Neuronal stem cell (in vitro differentiated cells): ENCODE results near the gene GRIK4.

Source experiments
- DNase-seq: peaks from one replicate; pipeline ENCODE4 v3.0.0-alpha.2; 2013; ENCODE audit warnings: low spot score
- H2AFZ ChIP-seq: one replicate; pipeline ENCODE4 v1.6.1; 2013; ENCODE audit warnings: mild to moderate bottlenecking, low read length, inconsistent platforms
- H2AK5ac ChIP-seq: 2 replicates; pipeline ENCODE4 v1.6.1; 2013; ENCODE audit warnings: low read depth, mild to moderate bottlenecking, inconsistent platforms, low read length, moderate library complexity, mixed read lengths
- H2BK120ac ChIP-seq: 2 replicates; pipeline ENCODE4 v1.6.1; 2013; ENCODE audit warnings: low read depth, mild to moderate bottlenecking, inconsistent platforms, low read length, moderate library complexity, mixed read lengths
- H2BK12ac ChIP-seq: one replicate; pipeline ENCODE4 v1.6.1; 2013; ENCODE audit warnings: low read length, inconsistent platforms
- H2BK15ac ChIP-seq: 2 replicates; pipeline ENCODE4 v1.6.1; 2013; ENCODE audit warnings: mild to moderate bottlenecking, low read length, inconsistent platforms, mixed read lengths
- H2BK5ac ChIP-seq: one replicate; pipeline ENCODE4 v1.6.1; 2013; ENCODE audit warnings: inconsistent platforms, mild to moderate bottlenecking, low read length, moderate library complexity
- H3K14ac ChIP-seq: one replicate; pipeline ENCODE4 v1.6.1; 2013; ENCODE audit warnings: low read length, inconsistent platforms
- H3K18ac ChIP-seq: 2 replicates; pipeline ENCODE4 v1.6.1; 2013; ENCODE audit warnings: low read length, inconsistent platforms
- H3K23ac ChIP-seq: 2 replicates; pipeline ENCODE4 v1.6.1; 2013; ENCODE audit warnings: low read depth, mild to moderate bottlenecking, mixed read lengths, low read length, inconsistent platforms; ENCODE audit not compliant: poor library complexity
- H3K27ac ChIP-seq: replicated peaks from 3 replicates; pipeline ENCODE4 v1.5.1; 2013; ENCODE audit warnings: low read length, inconsistent platforms
- H3K27me3 ChIP-seq, 3 experiments: 2 replicates each; pipeline ENCODE4 v1.6.1; 2013; ENCODE audit warnings: low read length in 3 of 3, mild to moderate bottlenecking in 2 of 3, inconsistent platforms in 1 of 3, low read depth in 1 of 3, mixed read lengths in 1 of 3, moderate library complexity in 1 of 3; ENCODE audit not compliant: control insufficient read depth in 3 of 3, insufficient read depth in 3 of 3
- H3K36me3 ChIP-seq, 2 donors: replicated peaks in 1 of 2; 2 replicates each; pipeline ENCODE4 v1.6.1; 2013; ENCODE audit warnings: low read length in 2 of 2; ENCODE audit not compliant: control insufficient read depth in 2 of 2, insufficient read depth in 2 of 2
- H3K4ac ChIP-seq: 2 replicates; pipeline ENCODE4 v1.6.1; 2013; ENCODE audit warnings: inconsistent platforms, mild to moderate bottlenecking, low read length, moderate library complexity
- H3K4me1 ChIP-seq, 2 donors: 1 replicate in 1 of 2; 2 replicates in 1 of 2; pipeline ENCODE4 v1.6.1; 2013; ENCODE audit warnings: low read length in 2 of 2, low read depth in 1 of 2; ENCODE audit not compliant: control insufficient read depth in 2 of 2, insufficient read depth in 1 of 2
- H3K4me2 ChIP-seq: one replicate; pipeline ENCODE4 v1.6.1; 2013; ENCODE audit warnings: mild to moderate bottlenecking, low read length, inconsistent platforms; ENCODE audit not compliant: insufficient read depth, poor library complexity, severe bottlenecking
- H3K4me3 ChIP-seq, 2 donors: 2 replicates each; pipeline ENCODE4 v1.5.1; 2013; ENCODE audit warnings: low read length in 2 of 2, mild to moderate bottlenecking in 2 of 2, inconsistent platforms in 1 of 2, moderate library complexity in 1 of 2
- H3K79me1 ChIP-seq: one replicate; pipeline ENCODE4 v1.6.1; 2013; ENCODE audit warnings: low read depth, mild to moderate bottlenecking, inconsistent platforms, low read length, moderate library complexity
- H3K9ac ChIP-seq: one replicate; pipeline ENCODE4 v1.6.1; 2013; ENCODE audit warnings: mild to moderate bottlenecking, low read depth, low read length, inconsistent platforms; ENCODE audit not compliant: poor library complexity
- H3K9me3 ChIP-seq, 2 donors: replicated peaks in 1 of 2; 2 replicates each; pipeline versions ENCODE3 to v1.6.1; 2013; ENCODE audit warnings: low read length in 2 of 2, mild to moderate bottlenecking in 2 of 2, inconsistent platforms in 1 of 2, low read depth in 1 of 2, mixed read lengths in 1 of 2, moderate library complexity in 1 of 2; ENCODE audit not compliant: control insufficient read depth in 2 of 2, insufficient read depth in 1 of 2
- H4K8ac ChIP-seq: one replicate; pipeline ENCODE4 v1.6.1; 2013; ENCODE audit warnings: low read depth, mild to moderate bottlenecking, inconsistent platforms, low read length, moderate library complexity
- H4K91ac ChIP-seq: one replicate; pipeline ENCODE4 v1.6.1; 2013; ENCODE audit warnings: low read length, low read depth, mild to moderate bottlenecking, inconsistent platforms; ENCODE audit not compliant: poor library complexity
- whole genome bisulfite sequencing, 2 donors: extraction: QIAGEN DNeasy Blood & Tissue Kit; methylation state at CpG; one replicate each; pipeline ENCODE4 v1.1.7; 2013; ENCODE audit warnings: missing lambda C conversion rate in 2 of 2, mixed read lengths in 1 of 2; ENCODE audit not compliant: insufficient read length in 2 of 2, insufficient replicate concordance in 1 of 2; ENCODE audit errors: extremely low coverage in 2 of 2; 5-methylcytosine and 5-hydroxymethylcytosine counted together

GRIK4 gene

DNA sequence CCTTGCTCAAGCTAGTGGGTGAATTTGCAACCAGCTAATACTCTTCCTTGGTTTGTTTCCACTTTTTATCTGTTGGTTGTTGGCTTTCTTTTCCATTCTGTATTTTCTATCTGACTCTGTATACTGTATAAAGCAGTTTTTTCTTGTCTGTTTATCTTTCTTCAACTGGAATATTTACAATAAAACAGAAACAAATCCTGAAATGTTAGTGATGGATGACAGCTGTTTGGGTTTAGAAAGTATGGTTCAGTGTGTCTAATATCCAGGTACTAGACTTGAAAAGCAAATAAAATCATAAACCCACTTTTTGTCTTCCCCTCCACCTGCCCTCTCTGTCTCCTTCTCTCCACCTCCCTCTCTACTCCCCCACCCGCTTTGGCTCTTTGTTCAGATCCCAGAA is 477.1 kb downstream of the GRIK4 start:
- H2BK15ac ChIP-seq = no peak overlapping the region
- no peak overlapping the region for H3K23ac ChIP-seq
- no peak overlapping the region for H2AK5ac ChIP-seq
- H3K27ac ChIP-seq = no peak overlapping the region
- no peak overlapping the region for H3K14ac ChIP-seq
- H3K27me3 ChIP-seq = peaks cover 0 to 72% (median 7%) of the 10 kb centered on the region in 3 experiments
- no peak overlapping the region for H2BK120ac ChIP-seq
- no peaks in the 10 kb centered on the region for H3K36me3 ChIP-seq
- no peak for DNase-seq
- no peak overlapping the region for H3K4ac ChIP-seq
- H2BK5ac ChIP-seq = no peak overlapping the region
- no peak overlapping the region for H2AFZ ChIP-seq
- no peaks in the 10 kb centered on the region for H3K79me1 ChIP-seq
- peaks cover 6 to 9% of the 10 kb centered on the region in 2 donors for H3K4me1 ChIP-seq
- H3K4me3 ChIP-seq = no peak overlapping the region
- no CpG with 5 or more reads among the region's 1 CpG for WGBS, 2 donors
- H2BK12ac ChIP-seq = no peak overlapping the region
- H3K18ac ChIP-seq = no peak overlapping the region
- H3K4me2 ChIP-seq = no peak overlapping the region
- H4K91ac ChIP-seq = no peak overlapping the region
- no peak overlapping the region for H3K9ac ChIP-seq
- no peaks in the 10 kb centered on the region for H3K9me3 ChIP-seq
- H4K8ac ChIP-seq = no peak overlapping the region

- H3K14ac ChIP-seq = peak overlapping the region; percentile 50
- H4K91ac ChIP-seq = no peak overlapping the region
- peaks cover 3 to 5% of the 10 kb centered on the region in 2 donors for H3K4me1 ChIP-seq
- H2BK15ac ChIP-seq = no peak overlapping the region
- no peaks in the 10 kb centered on the region for H3K79me1 ChIP-seq
- peaks cover 0 to 64% (median 0%) of the 10 kb centered on the region in 3 experiments for H3K27me3 ChIP-seq
- H2AFZ ChIP-seq = no peak overlapping the region
- no peak overlapping the region for H2BK120ac ChIP-seq
- H2AK5ac ChIP-seq = no peak overlapping the region
- H4K8ac ChIP-seq = peak overlapping the region; percentile 56
- H3K36me3 ChIP-seq = no peaks in the 10 kb centered on the region
- WGBS, 2 donors = no CpG with 5 or more reads among the region's 10 CpGs
- no peak overlapping the region for H3K4ac ChIP-seq
- no peak overlapping the region for H3K27ac ChIP-seq
- no peak overlapping the region for H3K4me2 ChIP-seq
- no peaks in the 10 kb centered on the region for H3K9me3 ChIP-seq
- no peak overlapping the region for H2BK12ac ChIP-seq
- DNase-seq = no peak
- H3K18ac ChIP-seq = no peak overlapping the region
- peak overlapping the region; percentile 87 for H3K23ac ChIP-seq
- H2BK5ac ChIP-seq = no peak overlapping the region
- no peak overlapping the region for H3K9ac ChIP-seq
- peak overlapping the region in 1 of 2 donors; percentile 65 for H3K4me3 ChIP-seq
Observed at GRCh38 chr11:120991830-120992686, 480.5 kb downstream of the GRIK4 start.

DNA sequence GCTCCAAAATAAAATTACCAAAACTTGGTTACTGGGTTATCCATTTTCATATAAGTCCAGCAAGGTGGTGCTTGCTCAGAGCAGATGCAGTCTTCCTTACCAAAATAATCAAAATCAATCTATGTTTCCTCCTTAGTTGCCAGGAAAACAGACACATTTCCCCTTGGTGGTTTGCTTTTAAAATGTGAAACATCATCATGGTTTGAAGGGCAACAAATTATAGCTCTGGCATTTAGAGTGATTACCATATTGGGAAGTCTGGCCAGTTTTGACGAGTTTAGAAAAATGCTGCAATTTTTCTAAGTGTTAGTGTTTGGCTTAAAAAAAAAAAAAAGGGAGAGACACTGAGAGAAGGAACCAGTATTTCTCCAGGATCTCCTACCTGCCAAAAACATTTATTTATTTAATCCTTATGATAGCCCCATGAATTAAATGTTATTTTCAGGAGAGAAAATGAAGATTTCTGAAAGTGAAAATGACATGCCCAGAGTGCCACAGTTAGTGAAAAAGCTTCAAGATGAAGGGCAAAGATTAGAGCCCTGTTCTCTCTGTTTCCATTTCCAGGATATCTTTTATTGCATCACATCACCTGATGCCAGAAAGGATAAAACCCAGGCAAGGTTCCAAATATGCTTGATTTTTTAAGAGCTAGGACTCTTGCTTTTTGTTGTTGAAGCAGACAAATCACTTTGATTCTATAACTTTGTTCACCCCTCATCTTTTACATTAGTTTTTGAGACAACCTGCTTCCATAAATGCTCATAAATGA is 482.7 kb downstream of the GRIK4 start:
- Histone ChIP-seq H3K9ac (no peak overlapping the region), H3K14ac (no peak overlapping the region), H3K18ac (no peak overlapping the region), H3K36me3 (no peaks in the 10 kb centered on the region), H3K4me2 (no peak overlapping the region), H2BK5ac (no peak overlapping the region), H3K79me1 (no peaks in the 10 kb centered on the region), H3K27ac (no peak overlapping the region), H2BK15ac (no peak overlapping the region), H3K4me1 (peaks cover 0 to 1% of the 10 kb centered on the region in 2 donors), H4K91ac (no peak overlapping the region), H3K4ac (no peak overlapping the region), H2BK12ac (no peak overlapping the region), H3K27me3 (peaks cover 0 to 47% (median 0%) of the 10 kb centered on the region in 3 experiments), H2AK5ac (no peak overlapping the region), H3K4me3 (no peak overlapping the region), H4K8ac (no peak overlapping the region), H3K9me3 (no peaks in the 10 kb centered on the region), H2BK120ac (no peak overlapping the region), H3K23ac (no peak overlapping the region), H2AFZ (no peak overlapping the region)
- no peak for DNase-seq
- WGBS, 2 donors = no CpG with 5 or more reads among the region's 1 CpG

DNA sequence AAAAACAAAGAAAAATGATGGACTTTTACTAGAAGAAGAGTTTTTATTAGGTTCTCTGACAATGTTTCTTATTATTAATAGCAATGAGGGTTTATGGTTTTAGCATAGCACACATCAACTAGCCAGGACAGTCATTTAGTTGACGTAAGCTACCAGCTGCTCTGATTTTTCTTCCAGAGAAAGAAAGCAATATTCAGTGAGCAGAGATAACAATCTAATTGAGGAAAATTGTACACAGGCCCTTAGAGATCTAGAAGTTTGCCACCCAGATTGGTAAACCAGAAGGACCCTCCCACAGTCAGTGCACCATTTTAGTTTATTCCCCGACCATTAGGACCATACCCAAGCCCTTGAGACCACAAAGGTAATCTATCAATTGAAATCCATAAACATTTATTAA is 483.6 kb downstream of the GRIK4 start:
- no peaks in the 10 kb centered on the region for H3K79me1 ChIP-seq
- peaks cover 0 to 1% of the 10 kb centered on the region in 2 donors for H3K4me1 ChIP-seq
- H3K9ac ChIP-seq = no peak overlapping the region
- H3K14ac ChIP-seq = no peak overlapping the region
- no peak overlapping the region for H3K4me3 ChIP-seq
- no peaks in the 10 kb centered on the region for H3K36me3 ChIP-seq
- peaks cover 0 to 38% (median 0%) of the 10 kb centered on the region in 3 experiments for H3K27me3 ChIP-seq
- WGBS, 2 donors = no CpG with 5 or more reads among the region's 2 CpGs
- H3K23ac ChIP-seq = no peak overlapping the region
- H4K8ac ChIP-seq = no peak overlapping the region
- H4K91ac ChIP-seq = no peak overlapping the region
- H2BK120ac ChIP-seq = no peak overlapping the region
- H2BK5ac ChIP-seq = no peak overlapping the region
- no peaks in the 10 kb centered on the region for H3K9me3 ChIP-seq
- H3K27ac ChIP-seq = no peak overlapping the region
- no peak overlapping the region for H2BK15ac ChIP-seq
- no peak overlapping the region for H2BK12ac ChIP-seq
- no peak overlapping the region for H3K4ac ChIP-seq
- H2AFZ ChIP-seq = no peak overlapping the region
- H3K18ac ChIP-seq = no peak overlapping the region
- H3K4me2 ChIP-seq = no peak overlapping the region
- no peak overlapping the region for H2AK5ac ChIP-seq
- no peak for DNase-seq
